HG03558 (cell line): Measurements from ENCODE around the gene UQCC2.

Experiments used
- ATAC-seq: cut with Tn5 transposase; IDR thresholded peaks from one replicate; pipeline ENCODE4 v1.9.1; 2021; ENCODE audit warnings: moderate number of reproducible peaks; ENCODE audit not compliant: unreplicated experiment; ENCODE audit errors: extremely low read depth

The UQCC2 gene

GRCh38 chr6:33711140-33712129 lies at the start of gene UQCC2:
Gene UQCC2, minus strand, starts transcription at chr6:33711700. Its CDS starts 14 bp downstream, at chr6:33711686.
- peak; percentile 82 for ATAC-seq

GRCh38 chr6:33759887-33760629 lies 48.6 kb upstream of the UQCC2 start:
- no peak for ATAC-seq

- no peak for ATAC-seq
Measured at GRCh38 chr6:33758815-33759216, 47.3 kb upstream of the UQCC2 start.

GRCh38 chr6:33757906-33758305 lies 46.4 kb upstream of the UQCC2 start:
- no peak for ATAC-seq

GRCh38 chr6:33757113-33757512 lies 45.6 kb upstream of the UQCC2 start:
- ATAC-seq = no peak

- no peak for ATAC-seq
Measured at GRCh38 chr6:33756211-33756954, 44.9 kb upstream of the UQCC2 start.

- no peak for ATAC-seq
Measured at GRCh38 chr6:33755070-33755869, 43.8 kb upstream of the UQCC2 start.

- ATAC-seq = no peak
Measured at GRCh38 chr6:33754222-33754621, 42.7 kb upstream of the UQCC2 start.

- ATAC-seq = no peak
Measured at GRCh38 chr6:33752646-33753015, 41.1 kb upstream of the UQCC2 start.

GRCh38 chr6:33751771-33752645 lies 40.5 kb upstream of the UQCC2 start:
- ATAC-seq = no peak

- ATAC-seq = no peak
Measured at GRCh38 chr6:33750244-33750991, 38.9 kb upstream of the UQCC2 start.

- no peak for ATAC-seq
Measured at GRCh38 chr6:33749401-33749800, 37.9 kb upstream of the UQCC2 start.

GRCh38 chr6:33748841-33749240 lies 37.3 kb upstream of the UQCC2 start:
- ATAC-seq = no peak

- ATAC-seq = no peak
Measured at GRCh38 chr6:33747823-33748222, 36.3 kb upstream of the UQCC2 start.

GRCh38 chr6:33746651-33747100 lies 35.2 kb upstream of the UQCC2 start, which contains the start of gene IP6K3:
Gene IP6K3, minus strand, starts transcription at chr6:33746905. Its CDS starts 11,429 bp downstream, at chr6:33735476.
- no peak for ATAC-seq

- no peak for ATAC-seq
Measured at GRCh38 chr6:33746036-33746600, 34.6 kb upstream of the UQCC2 start.

GRCh38 chr6:33745548-33745947 lies 34.0 kb upstream of the UQCC2 start:
- ATAC-seq = no peak
